COR-L47 (cell line): ENCODE results near the gene SLC6A6.

Experiments used
- DNase-seq: peaks from one replicate; lab custom pipeline; 2025; lab: John Stamatoyannopoulos, UW

The SLC6A6 gene

GRCh38 chr3:14454639-14455310, 52.4 kb downstream of the SLC6A6 start:
- no peak for DNase-seq

GRCh38 chr3:14455571-14456317, 53.3 kb downstream of the SLC6A6 start:
- no peak for DNase-seq

- no peak for DNase-seq
These were observed 54.4 kb downstream of the SLC6A6 start for GRCh38 chr3:14456794-14457193.

- DNase-seq, result no peak
These were observed 55.1 kb downstream of the SLC6A6 start for GRCh38 chr3:14457481-14457880.

GRCh38 chr3:14457999-14458398, 55.6 kb downstream of the SLC6A6 start:
- DNase-seq, result no peak

- DNase-seq, result no peak
These were observed 56.2 kb downstream of the SLC6A6 start for GRCh38 chr3:14458434-14459275.

- no peak for DNase-seq
These were observed 57.0 kb downstream of the SLC6A6 start for GRCh38 chr3:14459384-14459783.

- no peak for DNase-seq
These were observed 57.4 kb downstream of the SLC6A6 start for GRCh38 chr3:14459787-14460186.

GRCh38 chr3:14460342-14461005, 58.1 kb downstream of the SLC6A6 start:
- DNase-seq, result no peak

GRCh38 chr3:14461006-14461747, 58.8 kb downstream of the SLC6A6 start:
- DNase-seq, result no peak

- DNase-seq, result peak; percentile 46
These were observed 59.4 kb downstream of the SLC6A6 start for GRCh38 chr3:14461748-14462324.

GRCh38 chr3:14462738-14463137, 60.3 kb downstream of the SLC6A6 start:
- no peak for DNase-seq

- no peak for DNase-seq
These were observed 61.1 kb downstream of the SLC6A6 start for GRCh38 chr3:14463330-14464140.

GRCh38 chr3:14464141-14464465, 61.7 kb downstream of the SLC6A6 start:
- DNase-seq, result no peak

- no peak for DNase-seq
These were observed 62.1 kb downstream of the SLC6A6 start for GRCh38 chr3:14464521-14464920.

GRCh38 chr3:14465425-14465824, 63.0 kb downstream of the SLC6A6 start:
- DNase-seq, result no peak

GRCh38 chr3:14466179-14466903, 63.9 kb downstream of the SLC6A6 start:
- DNase-seq, result no peak

- no peak for DNase-seq
These were observed 65.6 kb downstream of the SLC6A6 start for GRCh38 chr3:14467814-14468620.

GRCh38 chr3:14468621-14468981, 66.2 kb downstream of the SLC6A6 start:
- DNase-seq, result no peak
